NCI-H1105 treated with DMSO at 0.1 percent for 48 hours (cell line): Measurements from ENCODE around the gene KLHL35.
"Not testable (repeated sequence)": the region's sequence is repeated elsewhere in the genome, so short reads cannot be mapped to it uniquely, and the experiment has no call there.

Experiments used
- DNase-seq: peaks from one replicate; lab custom pipeline; 2025; lab: John Stamatoyannopoulos, UW

KLHL35 gene

DNA sequence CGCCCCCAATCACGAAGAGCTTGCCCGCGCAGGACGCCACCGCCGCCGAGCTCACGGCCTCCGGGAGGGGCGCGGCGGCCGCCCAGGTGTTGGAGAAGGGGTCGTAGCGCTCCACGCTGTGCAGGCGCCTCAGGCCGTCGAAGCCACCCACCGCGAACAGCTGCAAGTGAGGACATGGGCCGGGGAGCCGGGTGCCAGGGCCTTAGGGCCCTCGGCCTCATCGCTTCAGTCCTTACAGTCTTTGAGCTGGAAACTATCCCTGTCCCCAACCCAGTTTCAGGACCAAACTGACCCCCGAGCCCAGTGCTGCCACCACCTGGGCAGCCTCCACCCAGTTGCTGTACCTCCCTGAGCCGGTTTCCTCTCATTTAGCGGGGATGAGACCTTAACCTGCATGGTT, 7.6 kb downstream of the KLHL35 start:
- no peak for DNase-seq

DNA sequence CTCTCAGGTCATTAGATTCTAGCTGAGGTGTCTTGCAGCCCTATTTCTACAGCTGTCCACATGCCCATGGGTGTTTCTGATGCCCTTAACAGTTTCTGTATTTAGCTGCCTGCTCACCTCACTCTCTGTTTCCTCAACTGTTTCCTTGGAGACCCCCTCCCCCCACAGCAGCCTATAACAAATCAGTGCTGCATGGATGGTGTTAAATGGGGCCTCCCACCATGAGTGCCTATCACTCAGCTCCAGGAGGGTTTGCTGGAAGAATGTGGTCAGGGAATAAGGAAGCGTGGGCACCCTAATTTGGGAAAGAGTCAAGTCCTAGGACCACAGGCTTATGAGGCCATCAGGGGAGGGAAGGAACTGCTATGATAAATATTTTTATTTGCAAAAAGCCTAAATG, 8.6 kb downstream of the KLHL35 start:
- no peak for DNase-seq

DNA sequence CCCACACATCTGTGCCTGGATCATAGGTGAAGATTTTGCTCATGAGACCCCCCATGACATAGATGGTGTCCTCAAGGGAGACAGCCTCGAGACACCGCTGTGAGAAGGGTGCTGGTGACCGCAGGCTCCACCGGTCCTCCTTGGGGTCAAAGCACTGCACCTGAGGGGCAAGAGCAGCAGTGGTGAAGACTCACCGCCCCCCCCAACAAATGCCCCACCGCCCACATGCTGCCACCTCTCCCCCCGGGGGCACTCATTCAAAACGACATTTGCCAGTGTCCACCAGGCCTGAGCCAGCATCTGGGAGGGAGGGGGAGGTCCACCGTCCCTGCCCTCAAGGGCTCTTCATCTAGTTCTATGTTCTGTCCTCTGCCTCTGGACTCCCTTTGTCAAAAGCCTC, 9.3 kb downstream of the KLHL35 start:
- no peak for DNase-seq

DNA sequence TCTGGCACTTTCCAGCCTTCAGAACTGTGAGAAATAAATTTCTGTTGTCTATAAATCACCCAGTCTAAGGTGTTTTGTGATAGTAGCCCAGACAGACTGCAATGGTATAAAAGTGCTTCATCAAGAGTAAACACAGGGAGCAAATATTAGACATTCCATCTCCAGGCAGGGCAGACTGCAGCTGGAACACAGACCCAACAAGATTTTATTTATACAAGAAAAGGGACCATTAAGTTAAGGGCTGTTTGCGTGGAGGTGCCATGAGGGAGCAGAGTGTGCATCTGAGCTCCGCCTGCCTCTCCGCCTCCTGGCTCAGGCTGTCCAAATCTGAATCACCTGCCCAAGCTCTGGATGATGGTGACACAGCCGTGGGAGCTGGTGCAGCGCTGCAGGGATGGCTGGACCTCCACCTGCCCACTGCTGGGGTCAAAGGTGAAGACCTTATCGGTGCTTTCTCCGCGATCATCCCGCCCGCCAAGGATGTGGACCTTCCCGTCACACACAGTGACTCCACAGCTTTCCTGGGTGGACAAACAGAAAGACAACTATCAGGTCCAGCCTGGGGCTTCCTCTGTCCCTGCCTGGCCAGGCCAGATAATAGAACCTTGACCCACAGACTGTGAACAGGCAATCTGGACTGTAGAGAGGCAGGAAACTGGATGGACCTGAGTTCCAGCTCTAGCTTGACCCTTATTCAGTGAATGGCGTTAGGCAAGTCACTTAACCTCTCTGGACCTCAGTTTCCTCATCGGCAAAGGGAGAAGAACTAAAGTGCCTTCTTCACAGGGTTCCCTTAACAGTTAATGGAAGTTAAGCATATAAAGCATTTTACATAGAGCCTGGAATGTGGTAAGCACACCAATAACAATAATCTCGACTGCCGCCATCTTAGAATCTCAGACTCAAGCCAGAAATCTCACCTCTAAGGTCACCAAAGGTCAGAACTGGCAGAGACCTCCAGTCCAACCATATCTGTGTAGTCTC, 10.5 kb downstream of the KLHL35 start:
- DNase-seq: peak; percentile 27

DNA sequence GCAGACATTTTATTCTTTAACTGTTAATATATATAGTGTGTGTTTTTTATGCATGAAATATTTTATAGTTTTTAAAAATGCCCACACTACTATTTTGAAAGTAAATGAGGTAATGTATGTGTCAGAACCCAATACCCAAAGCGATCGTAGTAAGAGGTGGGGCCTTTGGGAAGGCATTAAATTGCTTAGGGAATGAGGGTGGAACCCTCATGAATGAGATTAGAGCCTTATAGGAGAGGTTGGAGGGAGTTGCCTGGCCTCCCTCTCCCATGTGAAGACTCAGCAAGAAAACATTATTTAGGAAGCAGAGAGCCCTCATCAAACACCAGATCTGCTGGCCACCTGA, 11.1 kb downstream of the KLHL35 start:
- DNase-seq: no peak

DNA sequence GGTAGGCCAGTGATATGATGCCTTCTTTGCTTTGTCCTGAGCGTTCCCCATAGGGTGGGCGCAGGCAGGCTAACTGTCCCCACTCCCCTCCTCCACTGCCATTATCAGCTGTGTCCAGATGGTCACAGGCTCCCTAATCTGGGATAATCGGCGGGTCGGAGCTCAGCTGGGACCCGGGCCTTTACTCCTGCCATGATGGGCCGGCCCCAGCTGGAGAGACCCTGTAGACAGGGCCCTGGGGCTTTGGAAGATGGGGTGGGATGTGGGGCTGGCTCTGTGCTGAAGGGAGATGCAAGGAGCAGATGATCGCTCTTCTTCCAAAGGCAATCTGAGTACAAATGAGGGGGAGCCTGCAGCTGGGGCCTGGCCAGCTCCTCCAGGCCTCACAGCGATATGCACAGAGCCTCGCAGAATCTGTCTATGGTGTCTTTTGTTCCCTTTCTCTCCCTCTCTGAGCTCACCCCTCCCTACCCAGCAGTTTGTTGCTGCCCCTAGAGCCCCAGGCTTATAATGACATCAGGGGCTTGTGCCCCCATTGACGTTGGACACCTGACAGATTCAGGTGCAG, 11.9 kb downstream of the KLHL35 start:
- no peak for DNase-seq

DNA sequence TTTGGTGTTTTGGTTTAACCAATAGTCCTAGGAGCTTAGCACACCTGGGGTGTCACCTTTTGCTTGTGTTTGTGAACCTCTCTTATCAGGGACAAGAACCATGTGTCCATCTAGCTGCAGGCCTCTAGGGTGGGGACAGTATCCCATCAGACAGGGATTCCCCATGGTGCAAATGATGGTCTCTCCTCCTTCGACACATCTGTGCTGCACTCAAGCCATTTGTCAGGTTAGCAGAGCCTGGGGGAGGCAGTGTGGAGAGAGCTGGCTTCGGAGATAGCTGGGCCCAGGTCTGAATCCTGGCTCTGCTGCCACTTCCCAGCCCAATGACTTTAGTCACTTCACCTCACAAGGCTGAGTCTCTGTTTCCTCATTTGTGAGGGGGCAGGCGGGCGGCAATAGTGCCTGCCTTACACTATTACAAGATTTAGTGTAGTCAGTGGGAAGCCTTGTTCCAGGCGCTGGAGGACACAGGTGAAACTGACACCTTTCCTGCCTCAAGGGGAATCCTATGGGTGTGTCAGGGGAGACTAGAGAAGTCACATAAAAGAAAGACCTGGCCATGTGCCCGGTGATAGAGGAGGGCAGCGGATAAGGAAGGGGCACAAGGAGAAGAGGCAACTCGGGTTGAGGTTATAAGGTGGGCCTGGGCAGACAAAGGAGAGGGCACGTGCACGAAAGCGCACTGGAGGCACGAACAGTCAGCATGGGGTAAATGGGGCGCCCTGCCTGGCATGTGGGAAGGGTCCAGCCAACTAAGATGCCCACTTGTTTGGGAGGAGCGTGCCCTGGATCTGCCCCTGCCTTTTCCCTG, 12.6 kb downstream of the KLHL35 start:
- no peak for DNase-seq

DNA sequence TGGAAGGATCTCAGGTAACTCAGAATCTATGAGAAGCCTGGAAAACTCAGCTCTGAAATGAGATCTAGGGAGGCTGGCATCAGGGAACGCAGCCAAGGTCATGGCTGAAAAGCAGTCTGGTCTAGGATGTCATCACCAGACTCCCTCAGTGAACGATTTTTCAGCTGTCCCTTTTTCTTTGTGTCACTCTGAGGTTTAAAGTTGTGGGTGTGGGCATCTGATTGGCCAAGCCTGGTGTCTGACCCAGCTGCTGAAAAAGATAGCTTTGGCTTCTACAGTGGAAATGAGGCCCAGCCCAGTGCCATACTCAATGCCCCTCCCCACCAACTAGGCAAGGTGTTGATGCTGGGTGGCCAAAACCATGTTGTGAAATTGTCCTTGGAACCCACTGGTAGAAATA, 19.1 kb downstream of the KLHL35 start:
- DNase-seq: no peak

DNA sequence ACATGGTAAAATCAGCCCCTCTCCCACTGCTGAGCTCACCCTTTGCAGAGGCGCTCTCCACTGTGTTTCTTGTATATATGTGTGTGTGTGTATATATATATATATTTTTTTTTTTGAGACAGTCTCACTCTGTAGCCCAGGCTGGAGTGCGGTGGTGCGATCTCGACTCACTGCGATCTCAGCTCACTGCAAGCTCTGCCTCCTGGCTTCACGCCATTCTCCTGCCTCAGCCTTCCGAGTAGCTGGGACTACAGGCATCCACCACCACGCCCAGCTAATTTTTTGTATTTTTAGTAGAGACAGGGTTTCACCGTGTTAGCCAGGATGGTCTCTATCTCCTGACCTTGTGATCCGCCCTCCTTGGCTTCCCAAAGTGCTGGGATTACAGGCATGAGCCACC, 19.9 kb downstream of the KLHL35 start:
- not testable (repeated sequence) for DNase-seq

DNA sequence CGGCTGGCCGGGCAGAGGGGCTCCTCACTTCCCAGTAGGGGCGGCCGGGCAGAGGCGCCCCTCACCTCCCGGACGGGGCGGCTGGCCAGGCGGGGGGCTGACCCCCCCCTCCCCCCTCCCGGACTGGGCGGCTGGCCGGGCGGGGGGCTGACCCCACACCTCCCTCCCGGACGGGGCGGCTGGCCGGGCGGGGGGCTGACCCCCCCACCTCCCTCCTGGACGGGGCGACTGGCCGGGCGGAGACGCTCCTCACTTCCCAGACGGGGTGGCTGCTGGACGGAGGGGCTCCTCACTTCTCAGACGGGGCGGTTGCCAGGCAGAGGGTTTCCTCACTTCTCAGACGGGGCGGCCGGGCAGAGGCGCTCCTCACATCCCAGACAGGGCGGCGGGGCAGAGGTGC, 23.0 kb downstream of the KLHL35 start:
- not testable (repeated sequence) for DNase-seq

DNA sequence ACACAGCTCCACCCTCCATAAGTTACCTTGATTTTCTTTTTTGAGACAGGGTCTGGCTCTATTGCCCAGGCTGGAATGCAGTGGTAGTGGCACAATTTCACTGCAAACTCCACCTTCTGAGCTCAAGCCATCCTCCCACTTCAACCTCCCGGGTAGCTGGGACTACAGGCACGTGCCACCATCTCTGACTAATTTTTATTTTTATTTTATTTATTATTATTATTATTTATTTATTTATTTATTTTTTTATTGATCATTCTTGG, 24.1 kb downstream of the KLHL35 start:
- no peak for DNase-seq

DNA sequence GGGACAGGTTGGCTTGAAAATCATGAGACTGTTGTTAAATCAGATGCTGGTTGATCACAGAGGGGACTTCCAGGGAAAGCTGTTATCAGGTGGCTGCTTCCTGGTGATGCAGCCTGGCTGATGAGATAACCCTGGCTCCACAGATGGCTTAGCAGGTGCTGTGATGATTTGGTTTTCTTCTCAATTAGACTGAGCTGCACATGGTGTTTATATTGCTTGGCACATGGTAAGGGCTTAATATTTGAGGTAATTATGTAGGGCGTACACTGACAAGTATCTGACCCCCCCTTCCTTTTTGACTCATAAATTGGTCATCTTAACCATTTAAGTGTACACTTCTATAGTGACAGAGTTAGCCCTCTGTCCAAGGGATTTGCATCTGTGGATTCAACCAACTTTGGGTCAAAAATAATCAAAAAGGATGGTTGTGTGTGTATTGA, 26.6 kb downstream of the KLHL35 start:
- DNase-seq: peak; percentile 10

DNA sequence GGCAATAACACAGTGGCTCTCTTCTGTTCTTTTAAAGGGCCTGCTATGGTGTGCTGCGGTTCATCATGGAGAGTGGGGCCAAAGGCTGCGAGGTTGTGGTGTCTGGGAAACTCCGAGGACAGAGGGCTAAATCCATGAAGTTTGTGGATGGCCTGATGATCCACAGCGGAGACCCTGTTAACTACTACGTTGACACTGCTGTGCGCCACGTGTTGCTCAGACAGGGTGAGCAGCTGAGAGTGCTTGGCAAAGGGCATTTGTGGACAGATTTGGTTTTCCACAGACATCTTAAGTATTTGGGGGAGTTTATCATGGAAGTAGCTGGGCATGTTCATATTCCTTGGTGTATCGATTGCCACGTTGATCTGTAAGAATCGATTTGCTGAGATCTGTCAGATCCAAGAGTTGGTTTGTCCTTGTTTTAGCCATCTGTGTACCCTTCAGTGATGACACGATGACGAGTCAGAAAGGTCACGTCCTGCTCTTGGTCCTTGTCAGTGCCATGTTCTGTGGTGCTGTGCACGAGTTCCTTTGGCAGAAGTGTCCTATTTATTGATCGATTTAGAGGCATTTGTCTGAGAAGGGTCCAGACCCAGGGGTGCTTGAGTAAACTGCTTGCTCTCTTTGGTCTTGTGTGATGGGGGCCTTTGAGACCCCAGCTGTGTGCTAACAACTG, 28.9 kb downstream of the KLHL35 start:
- DNase-seq: no peak

DNA sequence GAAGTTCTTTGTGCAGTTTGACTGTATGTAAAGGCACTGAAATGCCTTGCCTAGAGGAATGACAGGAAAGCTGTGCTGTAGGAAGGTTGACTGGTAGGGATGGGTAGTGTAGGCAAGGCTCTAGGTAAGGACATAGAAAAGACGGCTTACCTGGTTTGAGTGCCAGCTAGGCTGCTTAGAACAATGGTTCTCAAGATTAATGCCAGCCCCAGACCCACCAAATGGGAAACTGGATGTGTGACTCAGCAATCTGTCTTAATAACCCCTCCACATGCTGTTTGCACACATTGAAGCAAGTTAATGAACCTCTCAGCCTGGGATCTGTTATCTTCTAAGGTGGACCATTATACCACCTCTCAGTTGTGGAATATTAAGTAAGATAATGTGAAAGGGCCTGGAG, 30.0 kb downstream of the KLHL35 start:
- no peak for DNase-seq

DNA sequence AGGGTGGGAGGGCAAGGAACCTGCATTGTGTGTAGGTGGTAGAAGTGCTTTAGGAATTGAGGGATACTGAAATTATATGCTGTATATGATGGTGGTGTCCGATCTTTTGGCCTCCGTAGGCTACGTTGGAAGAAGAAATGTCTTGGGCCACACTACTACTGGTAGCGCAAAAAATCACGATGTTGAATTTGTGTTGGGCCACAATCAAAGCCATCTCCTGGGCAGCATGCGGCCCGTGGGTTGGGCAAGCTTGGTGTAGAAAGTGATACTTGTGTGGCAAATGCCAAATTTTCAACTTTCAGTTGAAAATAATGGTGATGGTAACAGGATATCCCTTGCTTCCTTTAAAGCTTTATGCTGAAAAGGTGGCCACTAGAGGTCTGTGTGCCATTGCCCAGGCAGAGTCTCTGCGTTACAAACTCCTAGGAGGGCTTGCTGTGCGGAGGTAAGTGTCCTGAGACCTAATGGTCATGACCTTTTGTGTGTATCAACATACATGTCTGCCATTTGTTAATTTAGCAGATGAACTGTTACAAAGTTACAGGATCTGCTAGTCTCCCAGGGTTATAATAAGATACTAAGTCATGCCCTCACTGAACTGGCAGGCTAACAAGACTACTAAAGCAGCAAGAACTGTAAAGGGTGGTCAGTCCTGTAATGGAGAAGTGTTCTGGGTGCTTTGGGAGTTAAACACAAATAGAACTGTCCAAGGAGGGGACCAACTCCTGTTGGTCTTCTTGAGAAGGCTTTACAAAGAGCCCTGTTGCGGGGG, 30.8 kb downstream of the KLHL35 start:
- DNase-seq: no peak

DNA sequence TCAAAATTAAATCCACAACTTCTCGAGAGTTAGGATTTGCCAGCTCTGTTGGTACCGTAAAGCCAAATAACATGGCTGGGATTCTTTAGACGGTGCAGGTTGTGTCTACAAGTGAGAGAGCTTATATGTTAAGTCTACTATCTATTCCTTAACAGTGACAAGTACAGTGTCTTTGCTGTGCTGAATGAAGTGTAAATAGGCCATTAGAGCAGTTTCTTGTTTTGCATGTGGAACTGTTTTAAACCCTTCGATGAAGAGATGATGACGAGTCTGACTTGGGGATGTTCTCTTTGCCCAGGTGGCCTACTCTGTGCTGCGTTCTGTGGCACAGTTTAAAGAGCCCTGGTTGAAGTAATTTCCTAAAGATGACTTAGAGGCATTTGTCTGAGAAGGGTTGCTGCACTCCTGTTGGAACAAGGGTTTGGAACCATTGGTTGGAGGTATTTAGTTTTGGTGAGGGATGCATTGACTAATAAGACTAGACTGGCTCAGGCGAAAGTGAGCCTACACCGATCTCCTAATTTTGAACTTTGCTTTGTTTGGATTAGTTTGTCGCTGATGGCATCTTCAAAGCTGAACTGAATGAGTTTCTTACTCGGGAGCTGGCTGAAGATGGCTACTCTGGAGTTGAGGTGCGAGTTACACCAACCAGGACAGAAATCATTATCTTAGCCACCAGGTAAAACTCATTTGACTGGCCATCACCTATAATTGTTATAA, 32.7 kb downstream of the KLHL35 start:
- DNase-seq: peak; percentile 19

DNA sequence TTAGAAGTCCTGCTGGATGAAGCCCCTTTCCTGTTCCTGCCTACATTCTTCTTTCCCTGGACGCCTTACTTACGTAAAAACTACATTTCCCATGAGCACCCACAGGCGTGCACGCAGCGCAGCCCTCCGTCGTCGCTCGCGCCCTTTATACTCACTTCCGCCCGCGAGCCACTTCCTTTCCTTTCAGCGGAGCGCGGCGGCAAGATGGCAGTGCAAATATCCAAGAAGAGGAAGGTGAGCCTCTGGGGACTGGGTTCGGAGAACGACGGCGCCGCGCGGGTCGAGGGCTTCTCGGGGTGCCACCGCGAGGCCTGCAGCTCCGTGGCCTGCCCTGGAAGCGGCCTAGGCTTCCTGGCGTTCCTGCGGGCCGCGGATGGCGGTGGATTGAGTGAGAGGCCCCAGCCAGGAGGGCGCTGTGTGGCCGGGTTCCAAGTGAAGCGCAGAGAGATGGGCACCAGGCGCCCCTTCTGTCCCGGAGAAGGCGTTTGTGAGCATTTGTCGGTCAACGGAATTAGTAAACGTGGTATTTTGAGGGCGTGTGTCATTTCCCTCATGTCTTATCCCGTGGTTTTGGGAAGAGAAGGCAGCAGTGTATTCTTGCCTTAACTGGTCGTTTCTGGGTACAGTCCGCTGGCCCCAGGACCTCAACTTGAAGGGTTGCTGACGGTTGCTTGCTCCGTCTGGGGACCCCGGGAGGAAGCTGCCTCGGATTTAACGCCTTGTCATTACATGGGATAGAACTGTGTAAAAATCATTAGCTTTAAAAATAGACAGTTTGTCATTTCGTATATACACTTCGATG, 33.5 kb downstream of the KLHL35 start, which contains the start of gene RPS3:
RPS3 (plus strand) TSS at position 175 of the 802 bp plus-strand sequence; CDS start at position 205, 30 bp downstream.
- peak; percentile 91 for DNase-seq

DNA sequence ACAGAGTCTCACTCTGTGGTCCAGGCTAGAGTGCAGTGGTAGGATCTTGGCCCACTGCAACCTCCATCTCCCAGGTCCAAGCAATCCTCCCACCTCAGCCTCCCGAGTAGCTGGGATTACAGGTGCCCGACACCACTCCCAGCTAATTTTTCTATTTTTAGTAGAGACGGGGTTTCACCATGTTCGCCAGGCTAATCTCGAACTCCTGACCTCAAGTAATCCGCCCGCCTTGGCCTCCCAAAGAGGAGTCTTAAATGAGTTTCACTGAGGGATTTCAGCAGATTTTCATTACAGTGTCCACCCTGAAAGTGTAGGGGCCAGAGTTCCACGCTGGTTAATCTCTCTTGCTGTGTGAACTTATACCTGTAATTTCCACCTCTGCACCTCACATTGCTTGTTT, 34.1 kb downstream of the KLHL35 start:
- DNase-seq: no peak

DNA sequence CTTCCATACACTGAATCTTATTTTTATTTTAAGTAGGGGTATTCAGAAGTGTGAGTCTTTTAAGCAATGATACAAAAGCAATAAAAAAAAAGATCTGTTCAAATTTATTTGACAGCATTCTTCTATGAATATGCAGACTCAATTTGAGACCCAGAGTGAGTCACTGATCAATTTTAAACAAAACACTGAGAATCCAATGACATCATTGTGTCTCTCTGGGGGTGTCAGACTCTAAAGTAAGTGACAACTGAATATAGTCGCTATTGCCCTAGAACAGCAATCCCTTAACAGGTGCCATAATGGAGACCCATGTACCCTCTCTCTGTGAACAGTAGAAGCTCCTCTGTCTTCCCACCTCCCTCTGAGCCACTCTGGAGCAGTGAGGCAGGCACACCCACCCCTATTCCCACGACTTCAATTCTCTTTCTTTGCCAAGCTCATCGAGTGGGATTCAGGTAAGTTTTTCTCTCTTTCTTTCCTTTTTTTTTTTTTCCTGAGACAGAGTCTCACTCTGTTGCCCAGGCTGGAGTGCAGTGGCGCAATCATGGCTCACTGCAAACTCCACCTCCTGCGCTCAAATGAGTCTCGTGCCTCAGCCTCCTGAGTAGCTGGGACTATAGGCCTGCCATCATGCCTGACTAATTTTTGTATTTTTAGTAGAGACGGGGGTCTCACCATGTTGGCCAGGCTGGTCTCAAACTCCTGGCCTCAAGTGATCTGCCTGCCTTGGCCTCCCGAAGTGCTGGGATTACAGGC, 38.7 kb downstream of the KLHL35 start:
- no peak for DNase-seq
